Ramos (cell line): ENCODE data around the gene ALAD.
"Not testable (repeated sequence)": the region's sequence is repeated elsewhere in the genome, so short reads cannot be mapped to it uniquely, and the experiment has no call there.

Experiments used
- in situ Hi-C: fragments of 300-500 bp; cut with MboI; formaldehyde crosslinking; loops from one replicate; pipeline ENCODE4 v1.14.3; 2022; ENCODE audit warnings: low sequenced_read_pairs; ENCODE audit not compliant: unreplicated experiment

ALAD gene

DNA sequence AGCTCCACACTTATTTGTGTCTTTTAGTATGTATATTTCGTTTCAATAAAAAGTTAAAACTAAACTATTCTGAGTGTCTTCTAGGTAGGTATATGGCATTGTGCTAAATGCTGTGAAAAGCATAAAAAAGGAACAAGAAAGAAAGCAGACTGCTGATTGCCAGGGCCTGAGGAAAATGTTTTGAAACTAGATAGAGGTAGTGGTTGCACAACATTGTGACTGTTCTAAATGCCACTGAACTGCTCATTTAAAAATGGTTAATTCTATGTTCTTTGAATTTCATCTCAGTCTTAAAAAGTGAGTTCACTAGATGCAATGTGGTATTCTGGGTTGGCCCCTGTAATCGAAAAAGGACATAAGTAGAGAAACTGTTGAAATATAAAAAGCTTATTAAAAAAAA, 2.6 kb upstream of the ALAD start:
- in situ Hi-C loops = no loop called here

DNA sequence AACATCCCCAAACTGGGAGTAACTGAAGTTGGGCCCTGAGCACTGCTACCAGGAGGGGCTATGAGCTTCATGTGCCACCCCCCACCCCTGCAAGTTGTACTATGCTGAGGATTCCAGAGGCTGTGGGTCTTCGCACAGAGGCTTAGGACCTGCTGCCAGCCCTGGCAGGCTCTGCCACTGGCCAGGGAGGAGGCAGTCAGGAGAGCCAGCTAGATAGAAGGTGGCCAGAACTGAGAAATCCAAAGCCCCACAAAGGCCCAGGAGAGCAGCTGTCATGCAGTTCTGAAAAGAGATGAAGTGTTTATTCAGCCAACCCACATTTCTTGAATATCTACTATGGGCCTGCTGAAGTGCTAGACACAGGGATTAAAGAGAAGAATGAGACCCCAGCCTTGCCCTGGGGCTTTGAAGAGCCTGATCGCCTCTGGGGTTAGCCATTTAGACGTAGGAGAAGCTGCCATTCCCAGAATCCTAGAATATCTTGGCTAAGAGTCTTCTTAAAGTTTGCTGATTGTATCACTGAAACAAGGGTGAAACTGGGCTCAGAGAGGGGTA, 1.4 kb downstream of the ALAD start:
- in situ Hi-C loops = no loop called here

DNA sequence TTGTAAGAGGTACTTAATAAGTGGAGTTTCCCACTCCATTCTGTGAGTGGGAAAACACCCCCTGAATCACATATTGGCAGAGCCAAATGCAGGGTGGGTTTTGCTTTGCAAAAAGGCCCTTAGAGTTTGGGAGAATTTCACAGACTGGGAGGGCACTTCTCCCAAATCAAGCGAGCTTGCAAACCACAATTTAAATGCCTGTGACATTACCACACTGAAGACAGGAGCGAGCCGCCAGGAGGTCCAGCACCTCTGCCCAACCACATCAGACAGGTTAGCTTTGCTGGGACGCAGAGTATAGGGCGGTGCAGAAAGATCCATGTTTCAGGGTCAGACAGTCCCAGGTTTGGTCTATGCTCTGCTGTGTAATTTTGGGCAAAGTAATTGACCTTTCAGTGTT, 2.3 kb downstream of the ALAD start:
- in situ Hi-C loops = no loop called here

DNA sequence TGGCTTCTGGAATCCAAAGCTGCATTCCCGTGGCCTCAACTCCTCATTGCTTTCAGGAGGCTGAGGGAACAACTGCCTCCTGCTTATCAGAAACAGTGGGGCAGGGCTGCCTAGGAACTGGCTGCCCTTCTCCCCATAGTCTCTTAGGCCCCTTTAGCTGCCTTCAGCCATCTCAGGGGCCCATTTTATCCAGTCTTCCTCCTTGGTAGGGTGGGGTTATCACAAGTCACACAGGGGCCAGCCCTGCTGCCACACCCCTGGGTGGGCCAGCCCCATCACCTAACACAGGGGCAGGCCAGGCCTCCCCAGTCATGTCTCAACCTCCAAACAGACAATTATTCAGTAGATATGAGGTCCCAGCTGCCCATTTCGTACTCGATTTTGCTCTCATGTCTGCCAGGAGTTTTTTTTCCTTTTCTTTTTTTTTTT, 3.9 kb downstream of the ALAD start:
- in situ Hi-C loops = no loop called here

GRCh38 chr9:113395000-113395861, 5.9 kb downstream of the ALAD start:
- in situ Hi-C loops = no loop called here

- in situ Hi-C loops = no loop called here
Observed at GRCh38 chr9:113393281-113393680, 7.8 kb downstream of the ALAD start.

GRCh38 chr9:113391917-113392316, 9.2 kb downstream of the ALAD start:
- in situ Hi-C loops = no loop called here

GRCh38 chr9:113390192-113390960, 10.7 kb downstream of the ALAD start:
- in situ Hi-C loops = no loop called here

GRCh38 chr9:113389451-113389850, 11.6 kb downstream of the ALAD start:
- in situ Hi-C loops = no loop called here

- in situ Hi-C loops = no loop called here
Observed at GRCh38 chr9:113388833-113389232, 12.3 kb downstream of the ALAD start.

DNA sequence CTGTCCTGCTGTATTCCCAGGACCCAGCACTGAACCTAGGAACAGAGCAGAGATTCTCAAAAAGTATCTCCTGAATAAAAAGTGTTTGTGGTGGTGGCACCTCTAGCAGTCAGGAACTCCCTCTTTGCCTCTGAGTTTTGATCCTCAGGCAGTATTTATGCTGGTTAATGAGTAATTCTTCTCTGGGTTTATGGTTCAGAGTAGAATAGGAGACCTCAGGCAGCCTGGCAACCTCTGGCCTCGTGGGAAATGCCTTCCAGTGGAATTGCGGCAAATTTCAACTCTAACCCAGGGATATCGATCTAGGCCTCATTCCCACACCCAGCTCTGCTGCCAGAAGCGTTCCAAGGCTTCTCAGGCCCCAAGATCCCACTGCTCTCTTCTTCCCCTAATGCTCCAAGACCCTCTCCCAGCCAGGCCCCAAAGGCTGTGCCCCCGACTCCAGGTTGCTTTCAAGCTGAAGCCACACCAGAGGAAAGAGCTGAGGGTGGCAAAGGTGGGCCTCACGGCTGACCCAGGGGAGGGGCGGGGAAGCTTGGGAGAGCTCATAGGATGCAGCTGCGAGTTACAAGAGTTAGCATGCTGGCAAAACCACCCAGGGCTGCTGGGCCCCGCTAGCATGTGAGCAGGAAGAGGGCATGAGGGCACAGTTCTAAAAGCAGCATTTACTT, 13.4 kb downstream of the ALAD start:
- in situ Hi-C loops = no loop called here

GRCh38 chr9:113386571-113387393, 14.3 kb downstream of the ALAD start:
- in situ Hi-C loops = no loop called here

DNA sequence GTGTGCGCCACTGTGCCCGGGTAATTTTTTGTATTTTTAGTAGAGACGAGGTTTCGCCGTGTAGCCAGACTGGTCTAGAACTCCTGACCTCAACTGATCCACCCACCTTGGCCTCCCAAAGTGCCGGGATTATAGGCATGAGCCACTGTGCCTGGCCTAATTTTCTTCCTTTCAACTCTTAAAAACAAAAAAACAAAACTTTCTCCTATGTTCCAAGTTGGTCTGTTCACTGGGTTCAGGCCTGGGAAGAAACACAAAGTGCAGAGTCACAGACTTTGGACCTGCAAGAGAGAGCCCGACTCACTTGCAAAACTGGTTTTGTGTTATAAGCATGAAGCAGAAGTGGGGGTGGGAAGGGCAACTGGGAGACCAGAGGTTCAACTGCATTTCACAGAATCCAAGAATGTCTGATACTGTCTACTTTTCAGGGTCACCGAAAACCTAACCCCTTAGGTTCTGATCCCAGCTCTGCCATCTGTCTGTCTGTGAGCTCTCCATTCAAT, 19.1 kb downstream of the ALAD start:
- in situ Hi-C loops = no loop called here

GRCh38 chr9:113381441-113381840, 19.6 kb downstream of the ALAD start:
- in situ Hi-C loops = not testable (repeated sequence)

GRCh38 chr9:113380869-113381378, 20.2 kb downstream of the ALAD start:
- in situ Hi-C loops = no loop called here

- in situ Hi-C loops = not testable (repeated sequence)
Observed at GRCh38 chr9:113379829-113380210, 21.3 kb downstream of the ALAD start.

DNA sequence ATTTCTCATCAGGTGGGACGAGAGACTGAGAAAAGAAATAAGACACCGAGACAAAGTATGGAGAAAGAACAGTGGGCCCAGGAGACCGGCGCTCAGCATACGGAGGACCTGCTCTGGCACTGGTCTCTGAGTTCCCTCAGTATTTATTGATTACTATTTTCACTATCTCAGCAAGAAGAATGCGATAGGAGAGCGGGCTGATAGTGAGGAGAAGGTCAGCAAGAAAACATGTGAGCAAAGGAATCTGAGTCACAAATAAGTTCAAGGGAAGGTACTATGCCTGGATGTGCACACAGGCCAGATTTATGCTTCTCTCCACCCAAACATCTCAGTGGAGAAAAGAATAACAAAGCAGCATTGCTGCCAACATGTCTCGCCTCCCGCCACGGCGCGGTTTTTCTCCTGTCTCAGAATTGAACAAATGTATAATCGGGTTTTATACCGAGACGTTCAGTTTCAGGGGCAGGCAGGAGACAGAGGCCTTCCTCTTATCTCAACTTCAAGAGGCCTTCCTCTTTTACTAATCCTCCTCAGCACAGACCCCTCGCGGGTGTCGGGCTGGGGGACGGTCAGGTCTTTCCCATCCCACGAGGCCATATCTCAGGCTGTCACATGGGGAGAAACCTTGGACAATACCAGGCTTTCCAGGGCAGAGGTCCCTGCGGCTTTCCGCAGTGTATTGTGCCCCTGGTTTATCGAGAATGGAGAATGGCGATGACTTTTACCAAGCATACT, 21.8 kb downstream of the ALAD start:
- in situ Hi-C loops = not testable (repeated sequence)

- in situ Hi-C loops = no loop called here
Observed at GRCh38 chr9:113376634-113377567, 24.2 kb downstream of the ALAD start, which contains the start of gene HDHD3. Gene HDHD3, minus strand, starts transcription at chr9:113376986. Its CDS starts 2,632 bp downstream, at chr9:113374354.
